Measurements from ENCODE around the gene SAFB2. TPM values are rescaled to one million over a fixed set of nuclear protein-coding genes. Genes with fewer than 3 reads are reported as not detected.

The SAFB2 gene
- total RNA-seq, 2 donors from 2014 or later: 55.1 to 80.6 TPM

DNA sequence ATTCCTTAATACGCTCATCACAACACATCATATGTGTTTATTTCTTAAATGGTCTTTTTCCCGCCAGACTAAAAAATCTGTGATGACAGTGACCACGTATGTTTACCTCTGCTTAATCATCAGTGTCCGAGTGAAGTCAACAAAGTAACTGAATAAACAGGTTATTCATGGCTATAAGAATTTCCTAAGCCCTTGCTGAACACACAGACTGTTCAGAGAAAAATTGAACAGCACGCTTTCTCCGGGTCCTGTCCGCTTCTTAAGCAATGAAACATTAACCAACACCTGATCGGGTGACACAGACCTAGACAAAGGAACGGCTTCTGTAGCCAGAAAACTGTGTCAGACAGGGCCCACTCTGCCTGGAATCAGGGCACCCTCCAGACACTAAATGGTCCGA lies 14.3 kb downstream of the SAFB2 start:
- no peaks in the 10 kb centered on the region for H3K27me3 ChIP-seq (replicated peaks; ENCODE audit: insufficient read depth)
- DNase-seq (ENCODE audit: low spot score): no peak
- H3K36me3 ChIP-seq: peaks cover 62% of the 10 kb centered on the region
- TF ChIP-seq, protein P1, sequence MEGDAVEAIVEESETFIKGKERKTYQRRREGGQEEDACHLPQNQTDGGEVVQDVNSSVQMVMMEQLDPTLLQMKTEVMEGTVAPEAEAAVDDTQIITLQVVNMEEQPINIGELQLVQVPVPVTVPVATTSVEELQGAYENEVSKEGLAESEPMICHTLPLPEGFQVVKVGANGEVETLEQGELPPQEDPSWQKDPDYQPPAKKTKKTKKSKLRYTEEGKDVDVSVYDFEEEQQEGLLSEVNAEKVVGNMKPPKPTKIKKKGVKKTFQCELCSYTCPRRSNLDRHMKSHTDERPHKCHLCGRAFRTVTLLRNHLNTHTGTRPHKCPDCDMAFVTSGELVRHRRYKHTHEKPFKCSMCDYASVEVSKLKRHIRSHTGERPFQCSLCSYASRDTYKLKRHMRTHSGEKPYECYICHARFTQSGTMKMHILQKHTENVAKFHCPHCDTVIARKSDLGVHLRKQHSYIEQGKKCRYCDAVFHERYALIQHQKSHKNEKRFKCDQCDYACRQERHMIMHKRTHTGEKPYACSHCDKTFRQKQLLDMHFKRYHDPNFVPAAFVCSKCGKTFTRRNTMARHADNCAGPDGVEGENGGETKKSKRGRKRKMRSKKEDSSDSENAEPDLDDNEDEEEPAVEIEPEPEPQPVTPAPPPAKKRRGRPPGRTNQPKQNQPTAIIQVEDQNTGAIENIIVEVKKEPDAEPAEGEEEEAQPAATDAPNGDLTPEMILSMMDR (IDR thresholded peaks at IDR 0.05): no peak
- no peaks in the 10 kb centered on the region for H3K4me1 ChIP-seq (ENCODE audit: control insufficient read depth in 1 of 2, low read depth in 2 of 2)
- H3K9me3 ChIP-seq: no peaks in the 10 kb centered on the region
- H3K4me3 ChIP-seq: no peak overlapping the region
- ATAC-seq (ENCODE audit: insufficient number of reproducible peaks, low FRiP score, low read depth): no peak
- H3K27ac ChIP-seq: no peak overlapping the region

DNA sequence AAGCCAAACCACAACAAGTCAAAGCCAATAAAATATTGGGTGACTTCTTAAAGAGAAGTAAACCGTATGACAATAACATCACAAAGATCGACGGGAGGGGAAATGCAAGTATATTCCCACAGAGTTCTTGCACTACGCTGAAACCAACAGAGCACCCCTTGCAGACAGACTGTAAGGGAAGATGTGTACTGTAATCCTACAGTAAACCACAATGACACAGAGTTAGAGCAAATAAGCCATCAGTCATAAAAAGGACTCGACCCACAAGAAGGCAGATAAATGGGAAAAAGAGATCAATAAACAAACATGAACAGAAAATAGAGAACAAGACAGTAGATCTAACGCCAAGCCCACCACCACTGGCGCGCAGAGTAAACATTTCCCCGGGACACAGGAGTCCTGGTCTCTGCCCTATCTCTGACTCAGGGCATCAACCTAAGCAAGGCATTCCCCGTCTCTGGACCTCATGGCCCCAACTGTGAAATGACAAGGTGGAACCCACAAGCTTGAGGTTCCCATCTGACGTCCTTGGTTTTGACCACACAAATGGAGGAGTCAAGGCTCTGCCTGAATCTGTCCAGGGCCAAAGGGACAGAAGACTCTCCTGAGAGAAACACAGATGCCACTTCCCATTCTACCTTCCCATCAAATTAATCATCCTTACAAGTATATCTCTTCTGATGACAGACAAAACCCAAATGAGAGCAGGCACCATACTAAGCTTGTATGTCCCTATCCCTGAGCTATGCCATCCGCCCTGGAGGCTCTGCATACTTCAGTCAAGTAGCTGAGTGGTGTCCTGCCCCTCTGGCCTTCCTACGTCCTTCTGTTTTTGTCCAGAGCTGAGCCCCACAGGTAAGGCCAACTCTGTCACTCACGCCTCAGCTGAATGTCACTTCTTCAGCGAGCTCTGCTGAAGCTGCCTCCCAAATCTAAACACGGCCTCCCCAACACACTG lies 15.0 kb downstream of the SAFB2 start:
- Histone ChIP-seq H3K9me3 (no peaks in the 10 kb centered on the region), H3K27me3 (replicated peaks; ENCODE audit: insufficient read depth) (no peaks in the 10 kb centered on the region), H3K36me3 (peaks cover 60% of the 10 kb centered on the region), H3K4me3 (no peak overlapping the region), H3K27ac (no peak overlapping the region), H3K4me1 (ENCODE audit: control insufficient read depth in 1 of 2, low read depth in 2 of 2) (no peaks in the 10 kb centered on the region)
- TF ChIP-seq, protein P1 (IDR thresholded peaks at IDR 0.05): no peak
- ATAC-seq (ENCODE audit: insufficient number of reproducible peaks, low FRiP score, low read depth): no peak
- DNase-seq (ENCODE audit: low spot score): no peak

DNA sequence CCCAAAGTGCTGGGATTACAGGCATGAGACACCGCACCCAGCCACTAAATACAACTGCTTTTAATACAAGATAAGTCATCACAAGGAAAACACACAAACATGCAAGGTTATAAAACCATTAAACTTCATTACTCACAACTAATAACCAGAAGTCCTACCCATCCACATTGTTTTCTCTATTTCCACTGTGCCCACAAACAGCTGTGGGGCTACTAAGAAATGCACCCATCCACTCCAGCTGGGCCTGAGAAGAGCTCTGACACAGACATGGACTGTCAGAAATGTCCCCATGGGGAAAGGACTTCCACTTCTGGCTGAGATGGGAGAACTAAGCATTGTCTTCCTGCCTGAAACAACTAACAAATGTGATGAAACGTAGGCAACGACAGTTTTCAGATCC lies 17.2 kb downstream of the SAFB2 start:
- ATAC-seq (ENCODE audit: insufficient number of reproducible peaks, low FRiP score, low read depth) (no peak), DNase-seq (ENCODE audit: low spot score) (no peak)
- Histone ChIP-seq H3K27me3 (replicated peaks; ENCODE audit: insufficient read depth) (no peaks in the 10 kb centered on the region), H3K4me1 (ENCODE audit: control insufficient read depth in 1 of 2, low read depth in 2 of 2) (no peaks in the 10 kb centered on the region), H3K4me3 (no peak overlapping the region), H3K27ac (no peak overlapping the region), H3K36me3 (peaks cover 51% of the 10 kb centered on the region), H3K9me3 (no peaks in the 10 kb centered on the region)
- TF ChIP-seq, protein P1 (IDR thresholded peaks at IDR 0.05): no peak

DNA sequence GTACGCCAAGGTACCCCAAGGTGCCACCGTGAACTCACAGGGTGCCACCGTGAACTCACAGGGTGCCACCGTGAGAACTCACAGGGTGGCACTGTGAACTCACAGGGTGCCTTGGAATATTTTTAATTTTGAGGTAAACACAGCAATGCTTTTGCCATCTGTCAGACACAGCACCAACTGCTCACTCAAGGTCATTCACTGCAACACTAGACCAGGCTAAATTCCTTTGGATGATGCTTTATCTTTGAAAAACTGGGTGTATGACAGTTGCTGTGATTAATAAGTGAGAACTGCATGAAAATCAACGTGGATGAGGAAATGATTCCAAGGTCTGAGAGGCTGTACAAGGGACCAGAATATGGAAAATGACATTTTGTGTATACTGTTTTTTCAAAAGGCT lies 18.9 kb downstream of the SAFB2 start:
- no peaks in the 10 kb centered on the region for H3K27me3 ChIP-seq (replicated peaks; ENCODE audit: insufficient read depth)
- H3K36me3 ChIP-seq: peaks cover 56% of the 10 kb centered on the region
- no peaks in the 10 kb centered on the region for H3K4me1 ChIP-seq (ENCODE audit: control insufficient read depth in 1 of 2, low read depth in 2 of 2)
- ATAC-seq (ENCODE audit: insufficient number of reproducible peaks, low FRiP score, low read depth) (no peak), DNase-seq (ENCODE audit: low spot score) (no peak)
- TF ChIP-seq, protein P1 (IDR thresholded peaks at IDR 0.05): no peak
- no peak overlapping the region for H3K27ac ChIP-seq
- no peaks in the 10 kb centered on the region for H3K9me3 ChIP-seq
- no peak overlapping the region for H3K4me3 ChIP-seq

DNA sequence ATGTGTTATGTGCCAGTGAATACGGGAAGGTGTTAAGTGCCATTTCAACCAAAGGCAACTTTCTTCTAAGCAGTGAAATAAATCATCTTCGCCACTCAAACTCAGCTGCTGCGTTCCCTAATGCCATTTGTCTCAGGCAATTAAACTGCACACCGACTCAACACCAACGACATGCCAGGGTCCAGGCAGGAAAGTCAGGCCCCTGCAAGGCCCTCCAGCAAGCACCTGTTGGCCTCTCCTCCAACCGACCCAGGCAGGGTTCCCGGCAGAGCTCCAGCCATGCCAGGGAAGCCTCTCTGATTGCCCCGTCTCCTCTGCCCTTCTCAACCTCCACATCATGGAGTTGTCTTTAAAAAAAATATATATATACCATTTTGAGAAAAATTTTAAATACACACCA lies 21.8 kb downstream of the SAFB2 start:
- Histone ChIP-seq H3K36me3 (peaks cover 65% of the 10 kb centered on the region), H3K9me3 (no peaks in the 10 kb centered on the region), H3K4me1 (ENCODE audit: control insufficient read depth in 1 of 2, low read depth in 2 of 2) (no peaks in the 10 kb centered on the region), H3K27me3 (replicated peaks; ENCODE audit: insufficient read depth) (no peaks in the 10 kb centered on the region), H3K4me3 (no peak overlapping the region), H3K27ac (no peak overlapping the region)
- TF ChIP-seq, protein P1 (IDR thresholded peaks at IDR 0.05): no peak
- DNase-seq (ENCODE audit: low spot score) (no peak), ATAC-seq (ENCODE audit: insufficient number of reproducible peaks, low FRiP score, low read depth) (no peak)
